ENCODE results near the gene ZNF709. TPM values are rescaled to one million over a fixed set of nuclear protein-coding genes. Genes with fewer than 3 reads are reported as not detected.

Gene ZNF709
- total RNA-seq, result 1 to 10 TPM; 1.7 to 2.1 TPM

GRCh38 chr19:12484371-12485051, at the start of gene ZNF709:
Gene ZNF709, minus strand, starts transcription at chr19:12484816. Its CDS starts 159 bp downstream, at chr19:12484657.

GRCh38 chr19:12440541-12441316, 43.9 kb downstream of the ZNF709 start, which contains the start of gene ZNF443:
Gene ZNF443, minus strand, starts transcription at chr19:12441021. Its CDS starts 107 bp downstream, at chr19:12440914.

Small RNA genes lying within 50 kb of the gene (small RNA-seq; reads per million reads assigned to genes)
- gene MTCO1P27 (0 reads per million in 2 donors), gene PPIAP20 (0 reads per million in 2 donors)

Other genes starting within 250 kb of the ZNF709 start
- gene ZNF44, start 189.9 kb downstream of the ZNF709 start, total RNA-seq, result 1 to 10 TPM; 4.8 to 6.7 TPM
- 1 to 10 TPM; 2.0 to 2.1 TPM for gene ZNF563, start 151.2 kb downstream of the ZNF709 start, total RNA-seq
- 1 to 10 TPM; 1.0 to 1.3 TPM for gene ZNF442, start 119.1 kb downstream of the ZNF709 start, total RNA-seq
- 1 to 10 TPM; 2.0 to 2.8 TPM for gene ZNF799, start 83.5 kb downstream of the ZNF709 start, total RNA-seq
- 1 to 10 TPM; 1.0 to 2.0 TPM for gene ZNF443, start 43.8 kb downstream of the ZNF709 start, total RNA-seq
- gene ZNF564, start 66.7 kb upstream of the ZNF709 start, total RNA-seq, result 1 to 10 TPM; 4.0 to 4.5 TPM
- 10 to 100 TPM; 10.7 to 16.9 TPM for gene ZNF490, start 126.0 kb upstream of the ZNF709 start, total RNA-seq
- 1 to 10 TPM; 8.7 to 10.0 TPM for gene ZNF791, start 126.1 kb upstream of the ZNF709 start, total RNA-seq
- 10 to 100 TPM; 38.3 to 57.5 TPM for gene MAN2B1, start 181.9 kb upstream of the ZNF709 start, total RNA-seq
- 1 to 10 TPM; 7.3 to 8.6 TPM for gene WDR83, start 182.0 kb upstream of the ZNF709 start, total RNA-seq
- 10 to 100 TPM; 67.4 to 85.9 TPM for gene DHPS, start 197.1 kb upstream of the ZNF709 start, total RNA-seq
- not detected for gene GNG14, start 203.2 kb upstream of the ZNF709 start, total RNA-seq
- 10 to 100 TPM; 14.1 to 14.7 TPM for gene FBXW9, start 211.8 kb upstream of the ZNF709 start, total RNA-seq
- gene TNPO2, start 239.1 kb upstream of the ZNF709 start, total RNA-seq, result 10 to 100 TPM; 62.6 to 71.9 TPM
- gene TRIR, start 249.9 kb upstream of the ZNF709 start, total RNA-seq, result 100 to 1,000 TPM; 107 to 194 TPM

Data from melanocyte of skin (primary cell).